Adrenal gland (tissue), 5 donors: ENCODE data around the gene OSBPL9.

Experiments
- CTCF ChIP-seq, 6 experiments: fragments of 450-650 bp in 4 of 6; fragments of 200-600 bp in 2 of 6; sonication (generic) in 1 of 6; IDR thresholded peaks; 1 replicate in 5 of 6; 2 replicates in 1 of 6; pipeline versions ENCODE4 v1.5.1 to v1.8.0; 2016 to 2021; ENCODE audit warnings: antibody characterized with exemption in 6 of 6, mild to moderate bottlenecking in 2 of 6, moderate library complexity in 1 of 6
- POLR2A ChIP-seq, 2 donors: fragments of 450-650 bp; IDR thresholded peaks; one replicate each; pipeline ENCODE4 v1.6.1; 2017; ENCODE audit warnings: antibody characterized with exemption in 2 of 2, mild to moderate bottlenecking in 2 of 2, moderate library complexity in 1 of 2
- donor health status: DM: no; HTN: no; CAD: no.

GRCh38 chr1:51642739-51643142 lies 25.8 kb downstream of the OSBPL9 start:
- TF ChIP-seq POLR2A (IDR thresholded peaks at IDR 0.05) (no peak), CTCF (IDR thresholded peaks at IDR 0.05) (no peak)
